K562 (cell line): ENCODE results near the gene PPIE. TPM values are rescaled to one million over a fixed set of nuclear protein-coding genes. Genes with fewer than 3 reads are reported as not detected.
A peak's percentile ranks its signal among the peaks of the same experiment; 100 is the strongest.

Experiments used
- ATF1 ChIP-seq, 2 experiments: fragments of 450-650 bp in 1 of 2; IDR thresholded peaks; 2 replicates each; pipeline ENCODE4 v1.6.1; 2016; ENCODE audit warnings: missing compliant biosample characterization in 1 of 2, missing genetic modification characterization in 1 of 2
- DPF2 ChIP-seq: fragments of 450-650 bp; IDR thresholded peaks from 2 replicates; pipeline ENCODE4 v1.6.1; 2016
- E2F3 ChIP-seq: fragments of 250-450 bp; sonication (Bioruptor Pico); IDR thresholded peaks from 2 replicates; pipeline ENCODE4 v1.4.0; 2020; ENCODE audit warnings: mild to moderate bottlenecking
- HDAC6 ChIP-seq: IDR thresholded peaks from 2 replicates; pipeline ENCODE4 v1.6.1; 2012; ENCODE audit warnings: low read depth, mild to moderate bottlenecking, control low read depth, inconsistent platforms, low read length, moderate library complexity
- JUNB ChIP-seq: fragments of 450-650 bp; formaldehyde crosslinking; conservative IDR thresholded peaks from 2 replicates; pipeline ENCODE4 v1.4.0; 2020; ENCODE audit warnings: mild to moderate bottlenecking
- JUND ChIP-seq, 2 experiments: IDR thresholded peaks; 2 replicates in 1 of 2; 3 replicates in 1 of 2; pipeline ENCODE4 v1.6.1; 2011; ENCODE audit warnings: borderline replicate concordance in 2 of 2, low read depth in 2 of 2, low read length in 2 of 2, improper control_type of control experiment in 1 of 2, missing biosample characterization in 1 of 2, missing genetic modification characterization in 1 of 2, missing genetic modification reagents in 1 of 2
- L3MBTL2 ChIP-seq: fragments of 450-650 bp; IDR thresholded peaks from 2 replicates; pipeline ENCODE4 v1.6.1; 2016; ENCODE audit warnings: mild to moderate bottlenecking, moderate library complexity
- MXI1 ChIP-seq: IDR thresholded peaks from 2 replicates; pipeline ENCODE4 v1.6.1; 2011; ENCODE audit warnings: low read depth, mild to moderate bottlenecking, improper control_type of control experiment, low read length
- NCOA1 ChIP-seq: fragments of 450-650 bp; IDR thresholded peaks from 2 replicates; pipeline ENCODE4 v1.6.1; 2016; ENCODE audit warnings: low read depth
- PHF8 ChIP-seq: fragments of 200-600 bp; sonication (generic); IDR thresholded peaks from 2 replicates; pipeline ENCODE4 v1.6.1; 2012; ENCODE audit warnings: mixed run types, mild to moderate bottlenecking, inconsistent platforms, low read length, moderate library complexity, borderline replicate concordance
- POLR2H ChIP-seq: IDR thresholded peaks from 2 replicates; pipeline ENCODE4 v1.6.1; 2016; ENCODE audit warnings: missing genetic modification characterization, low read depth, mild to moderate bottlenecking, control low read depth, missing compliant biosample characterization, moderate library complexity
- RAD21 ChIP-seq, 2 experiments: fragments of 250-450 bp in 1 of 2; fragments of 450-650 bp in 1 of 2; sonication (Bioruptor Pico) in 1 of 2; formaldehyde crosslinking in 1 of 2; IDR thresholded peaks in 1 of 2; conservative IDR thresholded peaks in 1 of 2; 2 replicates each; pipeline versions ENCODE4 v1.4.0 to v1.8.0; 2020 to 2022; ENCODE audit warnings: mild to moderate bottlenecking in 2 of 2, moderate library complexity in 1 of 2
- SMARCA5 ChIP-seq: fragments of 450-650 bp; IDR thresholded peaks from 2 replicates; pipeline ENCODE4 v1.6.1; 2016
- SMARCE1 ChIP-seq: fragments of 450-650 bp; IDR thresholded peaks from 2 replicates; pipeline ENCODE4 v1.7.1; 2016; ENCODE audit warnings: mild to moderate bottlenecking
- SRSF9 ChIP-seq: fragments of 200-400 bp; formaldehyde crosslinking; IDR thresholded peaks from 2 replicates; pipeline ENCODE4 v1.6.1; 2017; ENCODE audit warnings: low read depth, low read length, borderline replicate concordance
- TCF3 ChIP-seq: sonication (generic); formaldehyde crosslinking; IDR thresholded peaks from 2 replicates; pipeline ENCODE4 v1.4.0; 2020; ENCODE audit warnings: mild to moderate bottlenecking, missing genetic modification reagents
- TCF7L2 ChIP-seq: fragments of 150-350 bp; IDR thresholded peaks from 2 replicates; pipeline ENCODE4 v1.6.1; 2016; ENCODE audit warnings: low read depth, mild to moderate bottlenecking, low read length, moderate library complexity
- ZNF274 ChIP-seq: IDR thresholded peaks from 2 replicates; pipeline ENCODE4 v1.6.1; 2011; ENCODE audit warnings: low read depth, mild to moderate bottlenecking, low read length, moderate library complexity, borderline replicate concordance
- polyA plus RNA-seq, 8 experiments: library from polyadenylated mRNA; depleted of rRNA in 4 of 8; stranded (reverse) in 5 of 8; unstranded in 3 of 8; fragments of >200 nt; fragmentation: Nextera tagmentation in 2 of 8; fragmentation: Illumina TruSeq in 1 of 8; extraction: Ambion mirVana in 2 of 8; extraction: Trizol in 1 of 8; gene quantifications; 2 replicates each; pipeline versions ENCODE4 v1.2.1 to v1.2.3, GENCODE V29; 2011 to 2014; ENCODE audit warnings: inconsistent platforms in 1 of 8, missing spikeins in 1 of 8
- total RNA-seq, 7 experiments: library from RNA; depleted of rRNA in 6 of 7; stranded (reverse); fragments of >200 nt in 6 of 7; fragmentation: Illumina TruSeq in 2 of 7; extraction: Trizol in 2 of 7; gene quantifications; 2 replicates each; pipeline versions ENCODE4 v1.2.1 to v1.2.3, GENCODE V29; 2011 to 2021; ENCODE audit warnings: low replicate concordance in 1 of 7
- TF ChIP-seq, protein P1 (sequence below): fragments of 250-450 bp; sonication (Bioruptor Pico); IDR thresholded peaks from 2 replicates; pipeline ENCODE4 v1.4.0; 2020
- TF ChIP-seq, protein P2 (sequence below): conservative IDR thresholded peaks from 2 replicates; pipeline ENCODE4 v1.6.1; 2011; ENCODE audit warnings: low read depth, mild to moderate bottlenecking, low read length; ENCODE audit not compliant: control insufficient read depth

PPIE gene
- total and polyA plus RNA-seq, 9 of the 15 experiments (the other 6 are each of a cell fraction or from before 2014, with no cell fraction given) = 75.4 to 444 (median 131) TPM

DNA sequence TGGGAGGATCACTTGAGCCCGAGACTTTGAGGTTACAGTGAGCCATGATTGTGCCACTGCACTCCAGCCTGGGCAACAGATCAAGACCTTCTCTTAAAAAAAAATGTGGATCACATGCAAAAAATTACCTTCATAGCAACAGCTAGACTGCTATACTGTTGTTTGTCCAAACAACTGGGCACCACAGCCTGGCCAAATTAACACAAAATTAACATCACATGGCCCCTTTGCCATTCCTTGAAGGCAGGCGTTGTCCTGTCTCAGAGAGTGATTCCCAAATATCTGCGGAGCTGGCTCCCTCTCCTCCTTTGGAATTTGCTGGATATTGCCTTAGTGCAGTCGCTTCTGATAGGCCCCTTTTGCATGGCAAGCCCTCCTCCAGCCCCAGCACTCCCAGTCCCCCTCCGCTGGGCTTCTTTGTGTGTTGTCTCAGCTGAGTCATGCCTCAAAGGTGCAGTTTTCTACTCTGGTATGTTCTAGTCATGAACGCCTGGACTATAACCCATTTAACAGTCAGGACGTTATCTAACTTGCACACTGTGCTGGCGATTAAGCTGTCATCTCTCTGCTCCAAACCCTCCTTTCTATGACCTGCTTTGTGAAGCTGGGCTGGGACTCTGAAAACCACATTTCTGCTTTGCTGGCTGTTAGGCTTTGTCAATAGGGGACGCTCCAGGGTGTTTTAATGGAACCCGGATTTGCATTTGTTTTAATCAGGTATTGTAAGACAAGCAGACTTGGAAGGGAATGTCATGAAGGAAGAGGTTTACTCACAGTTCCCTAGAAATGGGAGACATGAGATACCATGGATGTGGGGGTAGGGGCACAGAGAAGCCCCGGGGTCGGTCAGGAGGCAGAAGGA lies 27.3 kb upstream of the PPIE start (continued):
- no peak; the same call in 1 of the 2 replicates for TF ChIP-seq PHF8
- peak; percentile 82 for TF ChIP-seq NCOA1
- TF ChIP-seq L3MBTL2 = peak; percentile 65; the same call in 1 of the 2 replicates
- no peak for TF ChIP-seq SRSF9
- no peak for TF ChIP-seq ZNF274
- no peak for TF ChIP-seq JUNB
- TF ChIP-seq TCF3 (CRISPR knock-in tag) = peak; percentile 98
- TF ChIP-seq, protein P1, sequence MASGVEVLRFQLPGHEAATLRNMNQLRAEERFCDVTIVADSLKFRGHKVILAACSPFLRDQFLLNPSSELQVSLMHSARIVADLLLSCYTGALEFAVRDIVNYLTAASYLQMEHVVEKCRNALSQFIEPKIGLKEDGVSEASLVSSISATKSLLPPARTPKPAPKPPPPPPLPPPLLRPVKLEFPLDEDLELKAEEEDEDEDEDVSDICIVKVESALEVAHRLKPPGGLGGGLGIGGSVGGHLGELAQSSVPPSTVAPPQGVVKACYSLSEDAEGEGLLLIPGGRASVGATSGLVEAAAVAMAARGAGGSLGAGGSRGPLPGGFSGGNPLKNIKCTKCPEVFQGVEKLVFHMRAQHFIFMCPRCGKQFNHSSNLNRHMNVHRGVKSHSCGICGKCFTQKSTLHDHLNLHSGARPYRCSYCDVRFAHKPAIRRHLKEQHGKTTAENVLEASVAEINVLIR (CRISPR knock-in tag) = no peak
- no peak for TF ChIP-seq ATF1 (CRISPR knock-in tag; IDR thresholded peaks at IDR 0.05)
- TF ChIP-seq ATF1 (tag; IDR thresholded peaks at IDR 0.05) = peak; percentile 71
- peak; percentile 45; the same call in 1 of the 2 replicates for TF ChIP-seq SMARCA5
- peak in 1 of 2 experiments; percentile 54; a peak in 3 of 4 replicates for TF ChIP-seq RAD21 (CRISPR knock-in tag; conservative IDR thresholded peaks at IDR 0.05 in 1 of 2, IDR thresholded peaks at IDR 0.05 in 1 of 2)
- TF ChIP-seq E2F3 (CRISPR knock-in tag) = no peak
- peak; percentile 93 for TF ChIP-seq SMARCE1
- no peak for TF ChIP-seq TCF7L2
- TF ChIP-seq DPF2 = peak; percentile 99
- no peak for TF ChIP-seq HDAC6
- TF ChIP-seq, protein P2, sequence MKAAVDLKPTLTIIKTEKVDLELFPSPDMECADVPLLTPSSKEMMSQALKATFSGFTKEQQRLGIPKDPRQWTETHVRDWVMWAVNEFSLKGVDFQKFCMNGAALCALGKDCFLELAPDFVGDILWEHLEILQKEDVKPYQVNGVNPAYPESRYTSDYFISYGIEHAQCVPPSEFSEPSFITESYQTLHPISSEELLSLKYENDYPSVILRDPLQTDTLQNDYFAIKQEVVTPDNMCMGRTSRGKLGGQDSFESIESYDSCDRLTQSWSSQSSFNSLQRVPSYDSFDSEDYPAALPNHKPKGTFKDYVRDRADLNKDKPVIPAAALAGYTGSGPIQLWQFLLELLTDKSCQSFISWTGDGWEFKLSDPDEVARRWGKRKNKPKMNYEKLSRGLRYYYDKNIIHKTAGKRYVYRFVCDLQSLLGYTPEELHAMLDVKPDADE = no peak
- peak; percentile 91 for TF ChIP-seq JUND (IDR thresholded peaks at IDR 0.05; ENCODE audit: borderline replicate concordance, low read depth, low read length)
- peak; percentile 94; the same call in 2 of the 3 replicates for TF ChIP-seq JUND (tag; IDR thresholded peaks at IDR 0.05; ENCODE audit: borderline replicate concordance, low read depth, low read length)
- no peak for TF ChIP-seq POLR2H (tag)
- peak; percentile 46; the same call in 1 of the 2 replicates for TF ChIP-seq MXI1
